Body of pancreas (tissue), 4 donors: ENCODE results near the gene WDR93. TPM values are rescaled to one million over a fixed set of nuclear protein-coding genes. Genes with fewer than 3 reads are reported as not detected.

Experiments
- ATAC-seq: fragments of 150-250 bp; one replicate; pipeline ENCODE4 v1.9.1; 2016
- DNase-seq, 4 donors: peaks; one replicate each; pipeline ENCODE4 v3.0.0-alpha.2; 2019
- H3K27ac ChIP-seq, 4 donors: fragments of 200-600 bp; sonication (generic); 1 replicate in 3 of 4; 2 replicates in 1 of 4; pipeline versions ENCODE4 v1.5.1 to v1.6.1; 2016 to 2019; ENCODE audit warnings: mild to moderate bottlenecking in 1 of 4, mixed read lengths in 1 of 4, moderate library complexity in 1 of 4
- H3K27me3 ChIP-seq, 2 donors: fragments of 200-600 bp; sonication (generic); one replicate each; pipeline ENCODE4 v1.6.0; 2016; ENCODE audit warnings: mild to moderate bottlenecking in 1 of 2
- H3K36me3 ChIP-seq, 2 donors: fragments of 200-600 bp; sonication (generic); replicated peaks in 1 of 2; 2 replicates each; pipeline ENCODE4 v1.5.1; 2016; ENCODE audit warnings: low read depth in 2 of 2; ENCODE audit not compliant: insufficient read depth in 1 of 2
- H3K4me1 ChIP-seq: fragments of 200-600 bp; sonication (generic); one replicate; pipeline ENCODE4 v1.6.0; 2016
- H3K4me3 ChIP-seq, 2 donors: fragments of 200-600 bp; sonication (generic); 1 replicate in 1 of 2; 2 replicates in 1 of 2; pipeline ENCODE4 v1.5.1; 2016 to 2019
- H3K9me3 ChIP-seq, 3 donors: fragments of 200-600 bp; sonication (generic); 1 replicate in 2 of 3; 2 replicates in 1 of 3; pipeline ENCODE4 v1.5.1; 2016
- POLR2A ChIP-seq, 3 donors: fragments of 450-650 bp; IDR thresholded peaks; one replicate each; pipeline ENCODE4 v1.6.1; 2016; ENCODE audit warnings: antibody characterized with exemption in 3 of 3, mild to moderate bottlenecking in 2 of 3
- WGBS, 2 donors: methylation state at CpG; one replicate each; pipeline ENCODE4 v1.1.5; 2017; 5-methylcytosine and 5-hydroxymethylcytosine counted together
- intact Hi-C: fragments of 100-400 bp; cut with DNase I; formaldehyde crosslinking; loops from one replicate; pipeline ENCODE4 v1.15.1; 2023
- total RNA-seq, 2 donors: library from RNA; depleted of rRNA; stranded (reverse); fragments of >200 nt; gene quantifications; one replicate each; pipeline ENCODE4 v1.1.0, GENCODE V29; 2016
- TF ChIP-seq, protein P1 (sequence below), 7 experiments: fragments of 450-650 bp in 4 of 7; fragments of 200-600 bp in 3 of 7; sonication (generic) in 3 of 7; IDR thresholded peaks; one replicate each; pipeline ENCODE4 v1.5.1; 2016 to 2019; ENCODE audit warnings: antibody characterized with exemption in 7 of 7

WDR93 gene
- total RNA-seq, 2 donors from 2014 or later: 0.66 TPM; not detected in 1

DNA sequence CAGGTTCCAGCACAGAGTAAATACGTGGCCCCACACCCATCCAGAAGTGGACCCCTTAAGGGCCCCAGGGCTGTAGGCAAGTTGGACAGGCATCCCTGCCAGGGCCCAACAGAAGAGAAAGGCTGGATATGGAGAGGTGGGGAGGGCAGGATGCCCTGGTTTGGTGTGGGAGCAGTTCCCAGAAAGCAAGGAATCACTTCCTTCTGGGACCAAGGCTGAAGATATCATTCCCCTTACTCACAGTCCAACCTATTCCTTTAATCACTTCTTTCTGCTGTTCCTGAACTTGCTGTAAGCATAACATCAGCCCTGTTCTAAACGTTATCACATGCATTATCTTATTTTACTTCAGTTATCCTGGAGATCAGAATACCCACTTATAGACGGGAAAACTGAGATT lies 79.4 kb downstream of the WDR93 start:
- peak overlapping the region in 3 of 4 donors; percentile 20 to 53 (median 52) for H3K27ac ChIP-seq
- no peak for TF ChIP-seq POLR2A (IDR thresholded peaks at IDR 0.05)
- TF ChIP-seq, protein P1, sequence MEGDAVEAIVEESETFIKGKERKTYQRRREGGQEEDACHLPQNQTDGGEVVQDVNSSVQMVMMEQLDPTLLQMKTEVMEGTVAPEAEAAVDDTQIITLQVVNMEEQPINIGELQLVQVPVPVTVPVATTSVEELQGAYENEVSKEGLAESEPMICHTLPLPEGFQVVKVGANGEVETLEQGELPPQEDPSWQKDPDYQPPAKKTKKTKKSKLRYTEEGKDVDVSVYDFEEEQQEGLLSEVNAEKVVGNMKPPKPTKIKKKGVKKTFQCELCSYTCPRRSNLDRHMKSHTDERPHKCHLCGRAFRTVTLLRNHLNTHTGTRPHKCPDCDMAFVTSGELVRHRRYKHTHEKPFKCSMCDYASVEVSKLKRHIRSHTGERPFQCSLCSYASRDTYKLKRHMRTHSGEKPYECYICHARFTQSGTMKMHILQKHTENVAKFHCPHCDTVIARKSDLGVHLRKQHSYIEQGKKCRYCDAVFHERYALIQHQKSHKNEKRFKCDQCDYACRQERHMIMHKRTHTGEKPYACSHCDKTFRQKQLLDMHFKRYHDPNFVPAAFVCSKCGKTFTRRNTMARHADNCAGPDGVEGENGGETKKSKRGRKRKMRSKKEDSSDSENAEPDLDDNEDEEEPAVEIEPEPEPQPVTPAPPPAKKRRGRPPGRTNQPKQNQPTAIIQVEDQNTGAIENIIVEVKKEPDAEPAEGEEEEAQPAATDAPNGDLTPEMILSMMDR (IDR thresholded peaks at IDR 0.05): no peak
- no peaks in the 10 kb centered on the region for H3K27me3 ChIP-seq
- H3K4me3 ChIP-seq: no peak overlapping the region
- no peaks in the 10 kb centered on the region for H3K9me3 ChIP-seq
- intact Hi-C loops: no loop called here
- 58 to 61% methylated on average over 3 of the region's 3 CpGs for WGBS, 2 donors
- ATAC-seq: no peak
- H3K4me1 ChIP-seq: peaks cover 65% of the 10 kb centered on the region
- no peak for DNase-seq
- H3K36me3 ChIP-seq: no peaks in the 10 kb centered on the region

DNA sequence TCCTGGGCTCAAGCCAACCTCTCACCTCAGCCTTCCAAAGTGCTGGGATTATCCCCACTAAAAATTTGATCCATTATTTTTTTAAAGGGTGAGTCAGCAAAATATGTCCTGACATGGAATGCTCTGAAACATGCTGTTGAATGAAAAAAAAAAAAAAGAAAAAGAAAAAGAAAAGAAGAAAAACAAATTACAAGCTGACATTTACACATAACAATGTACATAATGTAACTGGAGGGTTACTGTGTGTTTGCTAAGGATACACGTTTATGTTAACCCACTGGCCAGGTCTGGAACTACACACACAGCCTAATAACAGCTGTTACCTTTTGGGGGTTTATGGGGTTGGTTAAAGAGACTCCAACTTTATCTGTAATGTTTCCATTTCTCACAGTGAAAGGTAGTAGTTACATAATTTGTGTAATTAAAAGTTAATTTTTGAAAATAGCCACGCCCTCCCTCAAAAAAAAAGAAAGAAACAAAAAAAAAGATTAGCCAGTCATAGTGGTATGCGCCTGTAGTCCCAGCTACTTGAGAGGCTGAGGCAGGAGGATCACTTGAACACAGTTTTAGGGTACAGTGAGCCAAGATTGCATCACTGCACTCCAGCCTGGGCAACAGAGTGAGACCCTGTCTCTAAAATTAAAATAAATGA lies 82.4 kb downstream of the WDR93 start:
- ATAC-seq (no peak), DNase-seq (peak in 1 of 4 donors; percentile 19)
- H3K4me1 ChIP-seq: peaks cover 54% of the 10 kb centered on the region
- no peaks in the 10 kb centered on the region for H3K27me3 ChIP-seq
- H3K4me3 ChIP-seq: no peak overlapping the region
- no peak for TF ChIP-seq POLR2A (IDR thresholded peaks at IDR 0.05)
- TF ChIP-seq, protein P1 (IDR thresholded peaks at IDR 0.05): peak in 6 of 7 experiments; percentile 21 to 70 (median 48)
- no peaks in the 10 kb centered on the region for H3K36me3 ChIP-seq
- no peaks in the 10 kb centered on the region for H3K9me3 ChIP-seq
- peak overlapping the region in 3 of 4 donors; percentile 2 to 43 (median 29) for H3K27ac ChIP-seq
- 27 to 28% methylated on average over 3 of the region's 3 CpGs for WGBS, 2 donors
- intact Hi-C loops: no loop called here

DNA sequence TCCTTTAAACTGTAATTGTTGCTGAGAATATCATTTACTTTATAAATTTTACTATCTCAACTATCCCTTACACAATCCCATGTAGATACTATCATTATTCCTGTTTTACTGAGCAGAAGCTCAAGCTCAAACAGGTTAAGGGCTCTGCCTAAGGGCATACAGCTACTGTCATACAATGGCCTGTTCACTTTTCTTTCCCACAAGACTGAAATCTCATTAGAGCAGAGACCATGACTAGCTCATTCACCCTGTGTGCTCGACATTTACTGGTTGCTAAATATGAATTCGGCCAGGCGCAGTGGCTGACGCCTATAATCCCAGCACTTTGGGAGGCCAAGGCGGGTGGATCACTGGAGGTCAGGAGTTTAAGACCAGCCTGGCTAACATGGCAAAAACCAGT lies 83.9 kb downstream of the WDR93 start:
- 96 to 100% methylated on average over 5 of the region's 5 CpGs for WGBS, 2 donors
- no peaks in the 10 kb centered on the region for H3K9me3 ChIP-seq
- TF ChIP-seq POLR2A (IDR thresholded peaks at IDR 0.05): no peak
- TF ChIP-seq, protein P1 (IDR thresholded peaks at IDR 0.05): no peak
- no peak for DNase-seq
- H3K27ac ChIP-seq: no peak overlapping the region
- peaks cover 40% of the 10 kb centered on the region for H3K4me1 ChIP-seq
- H3K4me3 ChIP-seq: no peak overlapping the region
- no peak for ATAC-seq
- intact Hi-C loops: no loop called here
- no peaks in the 10 kb centered on the region for H3K27me3 ChIP-seq
- no peaks in the 10 kb centered on the region for H3K36me3 ChIP-seq

DNA sequence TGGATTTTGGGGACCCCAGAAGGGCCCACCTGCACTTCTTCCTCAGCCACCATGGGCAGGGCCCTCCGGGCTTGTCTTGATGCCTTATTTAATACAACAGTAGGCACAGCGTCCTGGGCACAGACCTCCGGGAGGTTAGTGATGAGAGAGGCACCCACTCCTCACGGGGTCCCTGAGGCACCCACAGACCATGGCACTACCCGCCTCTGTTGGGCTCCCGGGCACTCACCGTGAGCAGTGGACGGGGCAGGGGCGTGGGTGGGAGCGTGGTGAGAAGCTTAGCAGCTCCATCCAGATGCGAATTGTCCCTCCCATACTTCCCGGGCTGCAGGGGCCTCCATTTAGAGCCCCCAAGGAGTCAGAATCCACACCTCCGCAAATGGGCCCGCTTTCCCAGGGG lies 85.2 kb downstream of the WDR93 start:
- WGBS, 2 donors: 83 to 95% methylated on average over 4 to 14 of the region's 14 CpGs
- TF ChIP-seq POLR2A (IDR thresholded peaks at IDR 0.05): no peak
- TF ChIP-seq, protein P1 (IDR thresholded peaks at IDR 0.05): no peak
- intact Hi-C loops: no loop called here
- ATAC-seq (no peak), DNase-seq (no peak)
- no peaks in the 10 kb centered on the region for H3K36me3 ChIP-seq
- no peaks in the 10 kb centered on the region for H3K9me3 ChIP-seq
- no peak overlapping the region for H3K27ac ChIP-seq
- no peak overlapping the region for H3K4me3 ChIP-seq
- H3K27me3 ChIP-seq: no peaks in the 10 kb centered on the region
- peaks cover 31% of the 10 kb centered on the region for H3K4me1 ChIP-seq
